GM12878 (cell line): ENCODE results near the gene LMF1. TPM values are rescaled to one million over a fixed set of nuclear protein-coding genes. Genes with fewer than 3 reads are reported as not detected.

Experiments
- ATAC-seq: fragments of 200-7000 bp; cut with Tn5 transposase; 3 replicates; pipeline ENCODE4 v1.9.1; 2020; ENCODE audit warnings: mild to moderate bottlenecking, moderate library complexity
- BruUV-seq: library from RNA; stranded (reverse); fragments of 400-500 nt; replicated peaks from 2 replicates; lab custom pipeline; 2021; lab: Mats Ljungman, UMichigan
- CTCF ChIA-PET: fragments of 300-600 bp; sonication (Branson Sonifier 250); formaldehyde crosslinking; extraction: SDS; loops from one replicate; lab custom pipeline; 2021; ENCODE audit warnings: inconsistent platforms; lab: Yijun Ruan, JAX
- POLR2A ChIA-PET: fragments of 350-600 bp; formaldehyde crosslinking; extraction: SDS; loops from one replicate; lab custom pipeline; 2021; ENCODE audit warnings: inconsistent platforms; lab: Charles Lee
- RAD21 ChIA-PET: fragments of 300-600 bp; sonication (Branson Sonifier 250); formaldehyde crosslinking; loops from one replicate; lab custom pipeline; 2023; ENCODE audit warnings: antibody characterized with exemption; ENCODE audit not compliant: unreplicated experiment; lab: Charles Lee
- SMC1A ChIA-PET: fragments of 300-600 bp; sonication (Branson Sonifier 250); formaldehyde crosslinking; loops from one replicate; lab custom pipeline; 2023; ENCODE audit not compliant: unreplicated experiment, uncharacterized antibody; lab: Charles Lee
- DNase-seq: peaks from one replicate; pipeline ENCODE4 v3.0.0-alpha.2; 2011; ENCODE audit warnings: low read depth, low spot score
- FAIRE-seq: peaks from 3 replicates; lab custom pipeline; 2011; peaks lifted over from hg19 to GRCh38; lab: Jason Lieb, UNC
- H2AFZ ChIP-seq: 2 replicates; pipeline ENCODE4 v1.6.0; 2011; ENCODE audit warnings: low read depth, low read length, control low read depth; ENCODE audit not compliant: control insufficient read depth
- H3K27ac ChIP-seq: 2 replicates; pipeline ENCODE4 v1.5.1; 2011; ENCODE audit warnings: control low read depth; ENCODE audit not compliant: control insufficient read depth, insufficient read depth
- H3K27me3 ChIP-seq, 2 experiments: replicated peaks in 1 of 2; 2 replicates each; pipeline versions ENCODE4 v1.6.0 to v1.6.1; 2011; ENCODE audit warnings: low read length in 1 of 2; ENCODE audit not compliant: control insufficient read depth in 2 of 2, insufficient read depth in 2 of 2
- H3K36me3 ChIP-seq, 2 experiments: 2 replicates each; pipeline ENCODE4 v1.5.1; 2011; ENCODE audit warnings: low read length in 1 of 2; ENCODE audit not compliant: control insufficient read depth in 2 of 2, insufficient read depth in 2 of 2
- H3K4me1 ChIP-seq: 2 replicates; pipeline ENCODE4 v1.6.1; 2011; ENCODE audit warnings: mild to moderate bottlenecking, low read length, moderate library complexity, mixed read lengths; ENCODE audit not compliant: control insufficient read depth, insufficient read depth
- H3K4me2 ChIP-seq: 2 replicates; pipeline ENCODE4 v1.6.0; 2011; ENCODE audit warnings: control low read depth; ENCODE audit not compliant: control insufficient read depth, insufficient read depth
- H3K4me3 ChIP-seq: fragments of 200-600 bp; sonication (generic); 2 replicates; pipeline ENCODE4 v1.5.1; 2016
- H3K79me2 ChIP-seq: 2 replicates; pipeline ENCODE4 v1.6.0; 2011; ENCODE audit warnings: low read length; ENCODE audit not compliant: control insufficient read depth, insufficient read depth
- H3K9ac ChIP-seq: 2 replicates; pipeline ENCODE4 v1.8.0; 2011; ENCODE audit warnings: low read length, control low read depth, mixed read lengths; ENCODE audit not compliant: control insufficient read depth, insufficient read depth
- H3K9me3 ChIP-seq: replicated peaks from 3 replicates; pipeline ENCODE4 v1.5.1; 2011; ENCODE audit warnings: mild to moderate bottlenecking, low read length; ENCODE audit not compliant: control insufficient read depth, insufficient read depth
- H4K20me1 ChIP-seq: 2 replicates; pipeline ENCODE4 v1.6.0; 2011; ENCODE audit not compliant: control insufficient read depth, insufficient read depth
- EP300 ChIP-seq, 2 experiments: fragments of 150-350 bp in 1 of 2; IDR thresholded peaks; 2 replicates each; pipeline ENCODE4 v1.6.1; 2011 to 2012; ENCODE audit warnings: low read depth in 2 of 2, low read length in 2 of 2, borderline replicate concordance in 1 of 2, improper control_type of control experiment in 1 of 2, inconsistent platforms in 1 of 2; ENCODE audit not compliant: control insufficient read depth in 1 of 2
- NBN ChIP-seq: fragments of 450-650 bp; IDR thresholded peaks from 2 replicates; pipeline ENCODE4 v1.6.1; 2016
- NR2F1 ChIP-seq: fragments of 450-650 bp; conservative IDR thresholded peaks from 2 replicates; pipeline ENCODE4 v1.6.1; 2017; ENCODE audit warnings: mild to moderate bottlenecking
- PAX8 ChIP-seq: fragments of 450-650 bp; IDR thresholded peaks from 2 replicates; pipeline ENCODE4 v1.6.1; 2017; ENCODE audit warnings: mild to moderate bottlenecking, moderate library complexity
- RB1 ChIP-seq: fragments of 450-650 bp; formaldehyde crosslinking; IDR thresholded peaks from 2 replicates; pipeline ENCODE4 v1.6.1; 2017; ENCODE audit warnings: mild to moderate bottlenecking, borderline replicate concordance
- RELA ChIP-seq: fragments of 450-650 bp; IDR thresholded peaks from 2 replicates; pipeline ENCODE4 v1.8.0; 2014; ENCODE audit warnings: borderline replicate concordance; ENCODE audit not compliant: partially characterized antibody
- SMC3 ChIP-seq: IDR thresholded peaks from 2 replicates; pipeline ENCODE4 v1.6.1; 2011; ENCODE audit warnings: low read length, improper control_type of control experiment, borderline replicate concordance
- WGBS: methylation state at CpG from one replicate; pipeline ENCODE4 v1.1.6; 2016; ENCODE audit warnings: low lambda C conversion rate; ENCODE audit not compliant: insufficient replicate concordance, insufficient coverage; ENCODE audit errors: missing lambda C conversion rate; 5-methylcytosine and 5-hydroxymethylcytosine counted together
- in situ Hi-C: fragments of 300-500 bp; cut with MboI; formaldehyde crosslinking; loops from 9 replicates; pipeline ENCODE4 v1.14.3; 2018; ENCODE audit warnings: mixed read lengths
- intact Hi-C: fragments of 100-400 bp; cut with micrococcal nuclease; formaldehyde crosslinking; loops from one replicate; pipeline ENCODE4 v1.14.2; 2022; ENCODE audit not compliant: unreplicated experiment
- polyA plus RNA-seq, 11 experiments: library from polyadenylated mRNA; depleted of rRNA in 4 of 11; unstranded in 6 of 11; stranded (reverse) in 5 of 11; fragments of >200 nt; fragmentation: Nextera tagmentation in 4 of 11; fragmentation: Illumina TruSeq in 1 of 11; extraction: Ambion mirVana in 4 of 11; extraction: Trizol in 1 of 11; gene quantifications; 1 replicate in 1 of 11; 2 replicates in 10 of 11; pipeline versions ENCODE4 v1.2.1 to v1.2.3, GENCODE V29; 2011 to 2016; ENCODE audit warnings: inconsistent platforms in 2 of 11, missing spikeins in 2 of 11, low read depth in 1 of 11
- total RNA-seq, 4 experiments: library from RNA; depleted of rRNA in 3 of 4; stranded (reverse); fragments of >200 nt in 3 of 4; fragmentation: Illumina TruSeq in 1 of 4; extraction: Trizol in 1 of 4; gene quantifications; 2 replicates each; pipeline versions ENCODE4 v1.2.1 to v1.2.3, GENCODE V29; 2013 to 2021
- TF ChIP-seq, protein P1 (sequence below): IDR thresholded peaks from 2 replicates; pipeline ENCODE4 v1.6.1; 2011; ENCODE audit warnings: borderline replicate concordance, low read depth, mild to moderate bottlenecking, moderate library complexity, mixed read lengths, low read length; ENCODE audit not compliant: insufficient read depth; ENCODE audit errors: extremely low read length
- TF ChIP-seq, protein P2 (sequence below): fragments of 450-650 bp; IDR thresholded peaks from 2 replicates; pipeline ENCODE4 v1.6.1; 2017; ENCODE audit warnings: mild to moderate bottlenecking, moderate library complexity
- TF ChIP-seq, protein P3 (sequence below): fragments of 450-650 bp; IDR thresholded peaks from 2 replicates; pipeline ENCODE4 v1.6.1; 2016; ENCODE audit warnings: mild to moderate bottlenecking
- TF ChIP-seq, protein P4 (sequence below): fragments of 450-650 bp; IDR thresholded peaks from 2 replicates; pipeline ENCODE4 v1.6.1; 2018; ENCODE audit warnings: borderline replicate concordance, mild to moderate bottlenecking; ENCODE audit not compliant: partially characterized antibody

The LMF1 gene
- total and polyA plus RNA-seq, 10 of the 15 experiments (the other 5 are each of a cell fraction or from before 2014, with no cell fraction given): 0.18 to 3.2 (median 1.4) TPM; not detected in 1

DNA sequence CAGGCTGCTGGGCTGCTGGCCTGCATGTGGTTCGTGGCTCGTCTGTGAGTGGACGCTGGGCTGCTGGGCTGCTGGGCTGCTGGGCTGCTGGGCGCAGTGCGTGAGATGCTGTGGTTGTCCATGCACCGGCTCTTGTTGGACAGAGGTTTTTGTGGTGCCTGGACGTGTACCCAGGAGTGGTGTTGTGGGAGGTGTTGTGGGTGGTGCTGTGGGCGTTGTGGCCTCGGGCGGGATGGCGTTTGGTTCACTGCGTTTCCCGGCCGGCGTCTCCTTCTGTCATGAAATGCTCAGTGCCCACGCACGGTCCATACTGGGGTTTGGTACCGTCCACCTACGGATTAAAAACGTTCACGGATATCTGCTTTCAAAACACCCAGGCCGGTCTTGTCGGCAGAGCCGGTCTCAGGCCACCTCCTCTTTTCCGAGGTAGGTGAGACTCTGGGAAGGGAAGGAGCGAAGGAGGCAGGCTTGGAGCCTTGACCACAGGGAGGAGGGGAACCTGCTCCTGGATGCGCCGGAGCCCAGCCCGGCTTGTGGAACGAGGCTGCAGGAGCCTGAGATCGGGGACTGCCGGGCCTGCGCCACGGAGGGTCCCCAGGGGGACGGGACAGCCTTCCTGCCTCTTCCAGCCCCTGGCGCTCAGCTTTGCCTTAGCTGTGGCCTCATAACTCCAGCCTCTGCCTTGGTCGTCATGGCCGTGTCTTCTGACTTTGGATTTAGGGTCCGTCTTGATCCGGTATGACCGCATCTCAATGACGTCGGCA is 140.5 kb downstream of the LMF1 start:
- Histone ChIP-seq H3K9me3 (no peaks in the 10 kb centered on the region; the same call in 2 of the 3 replicates), H3K36me3 (no peaks in the 10 kb centered on the region), H3K4me3 (no peak overlapping the region), H3K4me1 (no peaks in the 10 kb centered on the region), H3K27ac (no peak overlapping the region), H3K4me2 (no peak overlapping the region), H3K27me3 (no peaks in the 10 kb centered on the region), H3K9ac (no peak overlapping the region), H4K20me1 (no peaks in the 10 kb centered on the region), H3K79me2 (no peaks in the 10 kb centered on the region), H2AFZ (no peak overlapping the region)
- RAD21 ChIA-PET: no interaction called here
- BruUV-seq: no TSS peak
- SMC1A ChIA-PET: no interaction called here
- FAIRE-seq (no peak), ATAC-seq (no peak), DNase-seq (no peak)
- WGBS: 71% methylated on average over 43 of the region's 43 CpGs
- CTCF ChIA-PET: no interaction called here
- POLR2A ChIA-PET: no interaction called here
- in situ Hi-C loops: no loop called here
- intact Hi-C loops: no loop called here
- no peak for TF ChIP-seq PAX8
- TF ChIP-seq NR2F1: no peak
- TF ChIP-seq, protein P1, sequence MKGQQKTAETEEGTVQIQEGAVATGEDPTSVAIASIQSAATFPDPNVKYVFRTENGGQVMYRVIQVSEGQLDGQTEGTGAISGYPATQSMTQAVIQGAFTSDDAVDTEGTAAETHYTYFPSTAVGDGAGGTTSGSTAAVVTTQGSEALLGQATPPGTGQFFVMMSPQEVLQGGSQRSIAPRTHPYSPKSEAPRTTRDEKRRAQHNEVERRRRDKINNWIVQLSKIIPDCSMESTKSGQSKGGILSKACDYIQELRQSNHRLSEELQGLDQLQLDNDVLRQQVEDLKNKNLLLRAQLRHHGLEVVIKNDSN: no peak
- TF ChIP-seq, protein P2, sequence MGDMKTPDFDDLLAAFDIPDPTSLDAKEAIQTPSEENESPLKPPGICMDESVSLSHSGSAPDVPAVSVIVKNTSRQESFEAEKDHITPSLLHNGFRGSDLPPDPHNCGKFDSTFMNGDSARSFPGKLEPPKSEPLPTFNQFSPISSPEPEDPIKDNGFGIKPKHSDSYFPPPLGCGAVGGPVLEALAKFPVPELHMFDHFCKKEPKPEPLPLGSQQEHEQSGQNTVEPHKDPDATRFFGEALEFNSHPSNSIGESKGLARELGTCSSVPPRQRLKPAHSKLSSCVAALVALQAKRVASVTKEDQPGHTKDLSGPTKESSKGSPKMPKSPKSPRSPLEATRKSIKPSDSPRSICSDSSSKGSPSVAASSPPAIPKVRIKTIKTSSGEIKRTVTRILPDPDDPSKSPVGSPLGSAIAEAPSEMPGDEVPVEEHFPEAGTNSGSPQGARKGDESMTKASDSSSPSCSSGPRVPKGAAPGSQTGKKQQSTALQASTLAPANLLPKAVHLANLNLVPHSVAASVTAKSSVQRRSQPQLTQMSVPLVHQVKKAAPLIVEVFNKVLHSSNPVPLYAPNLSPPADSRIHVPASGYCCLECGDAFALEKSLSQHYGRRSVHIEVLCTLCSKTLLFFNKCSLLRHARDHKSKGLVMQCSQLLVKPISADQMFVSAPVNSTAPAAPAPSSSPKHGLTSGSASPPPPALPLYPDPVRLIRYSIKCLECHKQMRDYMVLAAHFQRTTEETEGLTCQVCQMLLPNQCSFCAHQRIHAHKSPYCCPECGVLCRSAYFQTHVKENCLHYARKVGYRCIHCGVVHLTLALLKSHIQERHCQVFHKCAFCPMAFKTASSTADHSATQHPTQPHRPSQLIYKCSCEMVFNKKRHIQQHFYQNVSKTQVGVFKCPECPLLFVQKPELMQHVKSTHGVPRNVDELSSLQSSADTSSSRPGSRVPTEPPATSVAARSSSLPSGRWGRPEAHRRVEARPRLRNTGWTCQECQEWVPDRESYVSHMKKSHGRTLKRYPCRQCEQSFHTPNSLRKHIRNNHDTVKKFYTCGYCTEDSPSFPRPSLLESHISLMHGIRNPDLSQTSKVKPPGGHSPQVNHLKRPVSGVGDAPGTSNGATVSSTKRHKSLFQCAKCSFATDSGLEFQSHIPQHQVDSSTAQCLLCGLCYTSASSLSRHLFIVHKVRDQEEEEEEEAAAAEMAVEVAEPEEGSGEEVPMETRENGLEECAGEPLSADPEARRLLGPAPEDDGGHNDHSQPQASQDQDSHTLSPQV: no peak
- no peak for TF ChIP-seq NBN
- TF ChIP-seq SMC3: no peak
- no peak for TF ChIP-seq EP300 (IDR thresholded peaks at IDR 0.05; ENCODE audit: borderline replicate concordance in 1 of 2, control insufficient read depth in 1 of 2, low read depth in 2 of 2, low read length in 2 of 2)
- TF ChIP-seq, protein P3, sequence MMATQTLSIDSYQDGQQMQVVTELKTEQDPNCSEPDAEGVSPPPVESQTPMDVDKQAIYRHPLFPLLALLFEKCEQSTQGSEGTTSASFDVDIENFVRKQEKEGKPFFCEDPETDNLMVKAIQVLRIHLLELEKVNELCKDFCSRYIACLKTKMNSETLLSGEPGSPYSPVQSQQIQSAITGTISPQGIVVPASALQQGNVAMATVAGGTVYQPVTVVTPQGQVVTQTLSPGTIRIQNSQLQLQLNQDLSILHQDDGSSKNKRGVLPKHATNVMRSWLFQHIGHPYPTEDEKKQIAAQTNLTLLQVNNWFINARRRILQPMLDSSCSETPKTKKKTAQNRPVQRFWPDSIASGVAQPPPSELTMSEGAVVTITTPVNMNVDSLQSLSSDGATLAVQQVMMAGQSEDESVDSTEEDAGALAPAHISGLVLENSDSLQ: no peak
- no peak for TF ChIP-seq RELA
- no peak for TF ChIP-seq RB1
- TF ChIP-seq, protein P4, sequence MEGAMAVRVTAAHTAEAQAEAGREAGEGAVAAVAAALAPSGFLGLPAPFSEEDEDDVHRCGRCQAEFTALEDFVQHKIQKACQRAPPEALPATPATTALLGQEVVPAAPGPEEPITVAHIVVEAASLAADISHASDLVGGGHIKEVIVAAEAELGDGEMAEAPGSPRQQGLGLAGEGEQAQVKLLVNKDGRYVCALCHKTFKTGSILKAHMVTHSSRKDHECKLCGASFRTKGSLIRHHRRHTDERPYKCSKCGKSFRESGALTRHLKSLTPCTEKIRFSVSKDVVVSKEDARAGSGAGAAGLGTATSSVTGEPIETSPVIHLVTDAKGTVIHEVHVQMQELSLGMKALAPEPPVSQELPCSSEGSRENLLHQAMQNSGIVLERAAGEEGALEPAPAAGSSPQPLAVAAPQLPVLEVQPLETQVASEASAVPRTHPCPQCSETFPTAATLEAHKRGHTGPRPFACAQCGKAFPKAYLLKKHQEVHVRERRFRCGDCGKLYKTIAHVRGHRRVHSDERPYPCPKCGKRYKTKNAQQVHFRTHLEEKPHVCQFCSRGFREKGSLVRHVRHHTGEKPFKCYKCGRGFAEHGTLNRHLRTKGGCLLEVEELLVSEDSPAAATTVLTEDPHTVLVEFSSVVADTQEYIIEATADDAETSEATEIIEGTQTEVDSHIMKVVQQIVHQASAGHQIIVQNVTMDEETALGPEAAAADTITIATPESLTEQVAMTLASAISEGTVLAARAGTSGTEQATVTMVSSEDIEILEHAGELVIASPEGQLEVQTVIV: no peak
